GM18526 (cell line): Measurements from ENCODE around the gene DIAPH2.

Source experiments
- POLR2A ChIP-seq: IDR thresholded peaks from 3 replicates; pipeline ENCODE4 v1.6.1; 2011; ENCODE audit not compliant: insufficient read length; ENCODE audit errors: extremely low read depth

Gene DIAPH2

DNA sequence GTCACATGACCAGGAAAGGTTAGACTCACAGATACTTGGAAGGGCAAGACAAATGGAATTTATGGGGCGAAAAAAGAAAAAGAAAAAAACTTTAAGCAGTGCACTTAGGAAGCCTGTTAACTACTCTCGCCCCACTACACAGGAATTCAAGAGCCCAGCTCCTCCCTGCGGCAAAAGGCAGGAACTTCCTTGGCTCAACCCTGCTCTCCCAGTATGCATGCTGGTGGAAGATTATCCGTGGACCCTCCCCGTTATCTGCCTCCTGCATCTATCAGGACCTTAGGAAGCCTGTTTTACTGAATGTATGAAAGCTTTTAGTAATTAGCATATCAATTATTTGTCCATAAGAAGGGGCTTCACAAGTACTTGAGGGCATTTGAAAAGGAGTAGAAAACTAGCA is 158.9 kb downstream of the DIAPH2 start:
- TF ChIP-seq POLR2A = no peak

DNA sequence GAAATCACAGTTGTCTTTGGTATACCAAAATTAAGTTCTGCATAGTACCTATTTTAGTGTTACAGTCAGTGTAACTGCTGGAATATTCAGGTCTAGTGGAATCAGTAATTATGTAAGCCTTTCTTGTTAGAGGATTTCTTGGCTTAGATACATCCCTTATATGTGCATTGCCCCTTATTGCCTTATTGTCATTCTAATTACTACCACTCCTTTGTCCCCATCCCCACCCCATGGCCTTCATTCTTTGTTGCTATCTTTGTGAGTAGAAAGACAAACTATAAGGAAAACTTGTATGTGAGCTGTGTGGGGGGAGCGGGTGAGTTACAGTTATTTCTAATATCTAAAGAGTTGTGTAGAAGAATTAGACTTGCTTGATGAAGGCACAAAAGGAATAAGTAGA is 162.2 kb downstream of the DIAPH2 start:
- no peak for TF ChIP-seq POLR2A

GRCh38 chrX:96861218-96861617 is 176.6 kb downstream of the DIAPH2 start:
- TF ChIP-seq POLR2A = no peak

GRCh38 chrX:96861661-96862060 is 177.0 kb downstream of the DIAPH2 start:
- no peak for TF ChIP-seq POLR2A

DNA sequence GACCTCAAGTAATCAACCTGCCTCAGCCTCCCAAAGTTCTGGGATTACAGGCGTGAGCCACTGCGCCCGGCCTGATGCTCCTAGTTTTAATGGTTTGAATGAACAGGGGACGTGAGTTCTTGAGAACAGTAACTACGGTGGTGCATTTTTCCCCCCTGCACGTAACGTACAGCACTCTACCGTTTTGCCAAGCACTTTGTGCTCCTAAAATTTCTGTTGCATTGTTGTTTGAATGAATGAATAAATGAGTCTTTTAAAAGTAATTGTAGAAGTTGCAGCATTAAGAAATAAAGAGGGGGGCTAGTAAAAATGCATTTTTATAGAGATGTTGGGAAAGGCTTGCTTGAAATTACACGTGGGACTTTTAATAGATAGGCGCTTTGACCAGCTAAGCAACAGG is 199.0 kb downstream of the DIAPH2 start, which contains the start of gene RPA4:
Gene RPA4, plus strand, starts transcription at position 301 of the 400 bp plus-strand sequence. CDS start 403 bp downstream, outside the sequence.
- TF ChIP-seq POLR2A = no peak

GRCh38 chrX:96884027-96884426 is 199.4 kb downstream of the DIAPH2 start:
- TF ChIP-seq POLR2A = no peak

- TF ChIP-seq POLR2A = no peak
Observed at GRCh38 chrX:96889726-96890125, 205.1 kb downstream of the DIAPH2 start.

- no peak for TF ChIP-seq POLR2A
Observed at GRCh38 chrX:96906741-96907140, 222.1 kb downstream of the DIAPH2 start.

GRCh38 chrX:96907516-96908272 is 223.1 kb downstream of the DIAPH2 start:
- TF ChIP-seq POLR2A = no peak

DNA sequence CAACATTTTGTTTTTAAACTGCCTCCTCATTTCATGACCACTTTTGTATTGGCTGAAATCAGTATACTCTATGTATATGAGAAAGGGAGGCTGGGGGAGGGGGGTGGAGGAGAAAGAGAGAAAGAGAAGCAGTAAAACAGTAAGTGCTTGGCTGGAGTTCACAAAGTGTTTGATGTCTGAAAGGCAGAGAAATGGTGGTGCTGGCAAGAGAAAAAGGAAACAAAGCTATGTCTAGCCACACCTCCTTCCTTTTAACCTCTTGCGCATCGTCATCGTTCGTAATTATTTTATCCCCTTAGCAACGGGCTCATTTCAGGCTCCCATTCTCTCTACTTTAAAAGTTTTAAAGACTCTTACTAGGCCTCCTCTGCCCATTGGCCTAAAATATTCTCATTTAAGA is 224.6 kb downstream of the DIAPH2 start:
- TF ChIP-seq POLR2A = no peak

DNA sequence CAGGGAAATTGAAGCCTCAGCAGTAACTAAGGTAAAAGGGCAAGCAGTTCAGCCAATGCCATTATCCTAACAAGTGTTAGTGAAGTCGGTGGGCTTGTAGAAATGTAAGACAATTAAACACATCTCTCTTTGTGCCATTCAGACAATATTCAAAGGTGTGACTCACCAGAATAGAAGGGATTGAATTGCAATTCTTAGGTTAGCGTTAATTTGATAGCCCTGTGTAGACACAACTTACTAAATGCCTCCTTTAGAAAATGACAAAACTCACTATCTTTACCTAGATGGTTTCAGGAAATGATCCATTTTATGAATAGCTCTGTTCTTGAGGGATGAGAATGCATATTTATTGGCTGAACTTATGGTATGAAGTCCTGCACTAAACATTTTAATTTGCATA is 234.2 kb downstream of the DIAPH2 start:
- TF ChIP-seq POLR2A = no peak

GRCh38 chrX:96919672-96920071 is 235.0 kb downstream of the DIAPH2 start:
- no peak for TF ChIP-seq POLR2A

DNA sequence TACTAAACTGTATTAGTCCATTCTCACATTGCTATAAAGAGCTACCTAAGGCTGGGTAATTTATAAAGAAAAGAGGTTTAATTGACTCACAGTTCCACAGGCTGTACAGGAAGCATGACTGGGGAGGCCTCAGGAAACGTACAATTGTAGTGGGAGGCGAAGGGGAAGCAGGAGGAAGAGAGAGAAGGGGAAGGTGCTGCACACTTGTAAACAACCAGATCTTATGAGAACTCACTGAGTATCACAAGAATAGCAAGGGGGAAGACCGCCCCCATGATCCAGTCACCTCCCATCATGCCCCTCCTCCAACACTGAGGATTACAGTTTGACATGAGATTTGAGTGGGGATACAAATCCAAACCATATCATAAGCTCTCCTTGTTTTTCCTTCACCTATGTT is 239.9 kb downstream of the DIAPH2 start:
- no peak for TF ChIP-seq POLR2A

- no peak for TF ChIP-seq POLR2A
Observed at GRCh38 chrX:96929036-96929435, 244.4 kb downstream of the DIAPH2 start.

GRCh38 chrX:96957718-96958117 is 273.1 kb downstream of the DIAPH2 start:
- no peak for TF ChIP-seq POLR2A

DNA sequence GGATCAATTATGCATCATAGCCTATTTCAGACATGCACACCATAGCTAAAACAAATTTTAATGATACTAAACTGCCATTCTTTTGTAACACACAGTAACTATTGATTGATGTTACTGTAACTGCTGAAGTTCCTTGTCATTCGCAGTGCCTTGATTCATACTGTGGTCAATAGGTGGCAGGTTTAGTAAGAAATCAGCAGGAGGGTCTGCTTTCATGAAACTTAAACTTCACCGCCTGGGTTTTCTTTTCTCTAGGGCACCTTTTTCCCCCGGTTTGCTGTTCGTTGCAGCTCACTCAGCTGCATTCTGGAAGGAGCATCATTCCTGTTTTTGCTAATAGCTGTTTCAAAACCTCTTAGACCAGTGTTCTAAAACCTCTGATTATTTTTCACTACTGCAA is 287.2 kb downstream of the DIAPH2 start:
- no peak for TF ChIP-seq POLR2A

DNA sequence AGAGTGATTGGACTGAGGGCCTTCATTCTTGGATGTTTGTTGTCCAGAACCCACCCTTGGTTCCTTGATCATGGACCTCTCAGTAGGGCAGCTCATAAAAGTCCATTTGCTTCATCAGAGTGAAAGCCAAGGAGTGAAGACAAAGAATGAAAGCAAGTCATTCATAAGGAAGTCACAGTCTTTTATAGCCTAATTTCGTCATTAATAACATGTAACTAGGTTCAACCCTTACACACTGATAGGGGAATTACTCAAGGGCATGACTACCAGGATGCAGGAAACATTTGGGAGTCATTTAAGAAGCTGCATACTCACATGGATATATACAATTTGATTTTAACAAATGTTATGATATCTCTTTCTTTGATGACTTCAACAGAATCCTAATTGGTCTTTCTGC is 294.3 kb downstream of the DIAPH2 start:
- no peak for TF ChIP-seq POLR2A
